ENCODE data around the gene CCDC175.

DNA sequence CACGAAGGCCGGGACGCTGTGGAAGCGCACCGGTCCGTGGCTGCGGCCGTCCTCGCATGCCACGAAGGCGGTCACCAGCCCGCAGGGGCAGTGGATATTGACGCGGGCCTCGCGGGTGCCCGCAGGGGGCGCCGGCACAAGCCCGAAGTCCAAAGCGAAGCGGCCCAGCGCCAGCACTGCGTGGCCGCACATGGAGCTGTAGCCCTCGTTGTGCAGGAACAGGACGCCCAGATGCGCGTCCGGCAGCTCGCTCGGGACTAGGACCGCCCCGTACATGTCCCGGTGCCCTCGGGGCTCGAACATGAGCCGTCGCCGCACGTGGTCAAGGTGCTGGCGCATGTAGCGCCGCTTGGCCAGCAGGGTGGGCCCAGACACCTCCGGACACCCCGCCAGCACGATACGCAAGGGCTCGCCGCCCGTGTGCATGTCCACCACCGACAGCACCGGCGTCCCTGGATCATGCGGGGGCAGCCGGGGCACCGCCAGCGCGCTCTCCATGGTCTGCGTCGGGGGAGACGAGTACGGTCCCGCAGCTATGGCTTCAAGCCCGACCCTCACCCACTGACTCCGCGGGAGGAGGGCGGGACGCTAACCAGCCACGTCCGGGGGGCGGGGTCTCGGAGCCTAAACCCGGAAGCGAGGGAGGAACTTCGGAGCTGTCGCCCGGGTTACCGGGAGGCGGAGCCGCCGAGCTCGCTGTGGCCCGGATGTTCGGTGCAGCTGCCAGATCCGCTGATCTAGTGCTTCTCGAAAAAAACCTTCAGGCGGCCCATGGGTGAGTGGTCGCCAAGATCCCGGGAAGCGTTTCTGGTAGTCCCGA, 92.6 kb downstream of the CCDC175 start, which contains the start of the genes JKAMP and L3HYPDH:
- TF ChIP-seq EZH2 (IDR thresholded peaks at IDR 0.05) = no peak
- TF ChIP-seq POLR2AphosphoS5 (IDR thresholded peaks at IDR 0.05; ENCODE audit: borderline replicate concordance, low read depth, low read length) = peak; percentile 93
